Ovary (tissue), 3 donors: ENCODE measurements around the gene SOX30.

Experiments
- CTCF ChIP-seq, 3 donors: fragments of 450-650 bp in 2 of 3; fragments of 200-600 bp in 1 of 3; IDR thresholded peaks; one replicate each; pipeline versions ENCODE4 v1.5.1 to v1.8.0; 2016 to 2022; ENCODE audit warnings: antibody characterized with exemption in 3 of 3, mild to moderate bottlenecking in 1 of 3
- EP300 ChIP-seq: sonication (generic); formaldehyde crosslinking; IDR thresholded peaks from one replicate; pipeline ENCODE4 v1.6.1; 2017; ENCODE audit warnings: antibody characterized with exemption
- POLR2A ChIP-seq: fragments of 450-650 bp; IDR thresholded peaks from one replicate; pipeline ENCODE4 v1.6.1; 2017; ENCODE audit warnings: antibody characterized with exemption, mild to moderate bottlenecking, moderate library complexity
- donor health status: DM: no; HTN: no; CAD: no.

GRCh38 chr5:157649101-157649500 lies 3.1 kb downstream of the SOX30 start:
- TF ChIP-seq POLR2A (no peak), CTCF (IDR thresholded peaks at IDR 0.05) (no peak), EP300 (no peak)
